CD4-positive, alpha-beta T cell treated with Interleukin-17A for 1 hour (primary cell): ENCODE data around the gene PDLIM5.
"Not testable (repeated sequence)": the region's sequence is repeated elsewhere in the genome, so short reads cannot be mapped to it uniquely, and the experiment has no call there.

Source experiments
- DNase-seq: peaks from one replicate; pipeline ENCODE4 v3.0.0-alpha.2; 2020

PDLIM5 gene

DNA sequence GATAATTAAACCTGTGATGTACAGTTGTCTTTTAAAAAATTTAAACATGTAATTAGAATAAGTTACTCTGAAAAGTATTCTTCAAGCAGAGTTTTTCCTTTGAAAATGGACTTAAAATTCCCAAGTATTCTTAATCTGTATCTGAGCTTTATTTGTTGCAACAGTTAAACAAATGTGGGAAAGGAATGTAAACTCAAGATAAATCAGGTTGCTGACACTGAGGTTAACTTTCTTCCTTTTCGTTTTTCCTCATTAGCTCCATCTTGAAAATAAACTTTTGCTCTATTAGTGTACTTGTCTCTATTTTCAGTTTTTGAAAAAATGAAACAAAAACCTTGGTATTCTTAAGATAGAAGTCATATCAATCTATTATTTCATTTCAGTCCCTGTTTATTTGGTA lies 161.5 kb downstream of the PDLIM5 start:
- no peak for DNase-seq

DNA sequence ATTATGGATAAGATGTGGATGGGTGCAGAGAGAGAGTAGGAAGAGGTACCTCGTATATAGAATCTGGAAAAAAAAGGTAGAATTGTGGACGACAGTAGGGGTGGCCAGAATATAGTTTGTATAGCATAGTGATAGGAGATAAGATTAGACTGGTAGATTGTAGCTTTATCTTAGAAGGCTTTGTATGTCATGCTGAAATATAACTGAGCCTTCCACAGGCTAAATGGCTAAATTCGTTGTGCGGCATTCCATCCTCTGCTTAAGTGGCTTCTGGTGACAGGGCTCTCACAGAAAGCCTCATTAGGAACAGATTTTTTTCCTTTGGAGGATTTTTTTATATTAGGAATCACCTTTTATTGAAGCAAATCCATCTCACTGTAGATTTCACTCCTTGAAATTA lies 163.7 kb downstream of the PDLIM5 start:
- no peak for DNase-seq

- DNase-seq, result peak; percentile 40
Measured at GRCh38 chr4:94621491-94622080, 169.8 kb downstream of the PDLIM5 start.

DNA sequence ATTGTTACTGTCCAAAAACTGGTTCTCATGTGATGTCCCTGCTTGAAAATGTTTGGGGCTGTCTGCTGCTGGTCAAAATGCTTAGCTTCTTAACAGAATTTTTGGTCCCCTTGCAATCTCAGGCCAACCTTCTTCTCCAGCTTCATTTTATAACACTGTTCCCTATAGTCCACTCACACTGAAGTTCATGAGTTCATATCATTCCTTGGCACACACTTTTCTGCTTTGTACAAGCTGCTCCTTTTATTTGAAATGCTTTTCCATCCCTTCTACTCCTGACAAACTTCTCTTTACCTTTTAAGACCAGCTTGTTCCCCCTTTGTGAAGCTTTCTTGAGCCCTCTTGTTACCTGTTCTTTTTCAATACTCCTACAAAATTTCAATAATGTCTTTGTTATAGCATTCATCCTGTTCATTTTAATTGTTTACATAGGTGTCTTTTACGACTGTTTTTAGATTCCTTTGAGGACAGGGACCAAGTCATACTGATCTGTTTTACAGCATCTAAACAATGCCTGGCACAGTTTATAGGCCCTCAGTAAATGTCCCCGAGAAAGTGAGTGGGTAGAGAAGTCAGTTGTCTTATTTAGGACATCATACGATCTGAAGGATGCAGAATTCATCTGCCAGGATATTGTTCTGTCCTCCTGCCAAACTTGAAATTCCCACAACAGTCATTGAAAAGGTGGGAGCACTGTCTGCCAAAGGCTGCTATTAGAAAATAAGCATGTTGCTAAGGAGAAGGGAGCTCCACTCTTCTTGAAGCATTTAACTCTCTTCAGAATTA lies 171.6 kb downstream of the PDLIM5 start:
- no peak for DNase-seq

DNA sequence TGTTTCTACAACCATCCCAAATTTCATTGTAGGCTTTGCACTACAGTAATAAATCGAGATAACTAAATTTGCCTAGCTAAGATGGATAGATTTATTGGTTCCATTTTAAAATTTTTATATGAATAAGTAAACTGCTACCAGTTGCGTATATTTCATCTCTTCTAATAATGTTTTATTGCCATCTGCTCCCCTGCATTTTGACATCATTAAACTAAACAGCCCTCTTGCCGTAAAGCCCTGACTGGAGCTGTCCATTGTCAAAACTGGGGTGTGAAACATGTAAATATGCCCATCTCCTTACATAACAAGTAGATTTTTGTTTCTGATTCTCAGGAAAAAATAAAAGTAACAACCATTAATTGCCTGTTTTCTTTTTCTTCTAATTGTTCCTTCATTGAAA lies 175.2 kb downstream of the PDLIM5 start:
- DNase-seq, result no peak

- DNase-seq, result not testable (repeated sequence)
Measured at GRCh38 chr4:94629058-94629457, 177.3 kb downstream of the PDLIM5 start.

DNA sequence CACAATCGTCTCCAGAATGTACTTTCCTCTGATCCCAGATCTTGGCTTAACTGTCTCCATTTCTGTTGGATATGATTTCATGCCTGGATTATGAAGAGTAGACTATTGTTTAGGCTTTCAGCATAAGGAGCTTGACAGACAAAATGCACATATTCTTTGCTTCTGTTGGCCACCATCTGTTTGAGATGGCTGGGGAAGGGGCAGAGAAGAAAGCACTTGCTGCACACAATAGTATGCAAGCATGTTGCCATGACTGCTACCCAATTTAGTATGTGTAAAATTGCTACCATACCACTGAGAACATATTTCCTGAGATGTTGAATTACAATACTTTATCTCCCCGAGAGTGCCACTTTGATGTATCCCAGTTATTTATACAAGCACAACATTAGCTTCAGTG lies 178.1 kb downstream of the PDLIM5 start:
- no peak for DNase-seq

- no peak for DNase-seq
Measured at GRCh38 chr4:94634271-94634670, 182.5 kb downstream of the PDLIM5 start.

- no peak for DNase-seq
Measured at GRCh38 chr4:94635177-94635576, 183.4 kb downstream of the PDLIM5 start.

DNA sequence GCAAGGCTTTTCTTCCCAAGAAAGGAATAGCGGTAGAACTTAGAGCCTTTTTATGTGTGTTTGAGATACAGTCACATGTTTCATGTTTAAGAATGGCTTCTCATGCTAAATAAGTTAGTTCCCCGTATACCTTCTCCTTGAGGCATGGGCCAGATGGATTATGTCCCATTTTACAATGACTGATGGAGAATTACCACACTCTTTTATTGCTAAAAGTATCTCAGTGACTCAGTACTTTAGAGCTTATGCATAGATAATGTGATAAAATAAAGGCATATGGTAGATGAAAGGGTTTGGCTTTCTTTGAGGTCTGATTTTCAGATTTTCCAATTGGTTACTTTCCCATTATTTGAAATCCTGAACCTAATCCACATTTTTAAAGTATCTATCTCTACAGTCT lies 184.3 kb downstream of the PDLIM5 start:
- no peak for DNase-seq

DNA sequence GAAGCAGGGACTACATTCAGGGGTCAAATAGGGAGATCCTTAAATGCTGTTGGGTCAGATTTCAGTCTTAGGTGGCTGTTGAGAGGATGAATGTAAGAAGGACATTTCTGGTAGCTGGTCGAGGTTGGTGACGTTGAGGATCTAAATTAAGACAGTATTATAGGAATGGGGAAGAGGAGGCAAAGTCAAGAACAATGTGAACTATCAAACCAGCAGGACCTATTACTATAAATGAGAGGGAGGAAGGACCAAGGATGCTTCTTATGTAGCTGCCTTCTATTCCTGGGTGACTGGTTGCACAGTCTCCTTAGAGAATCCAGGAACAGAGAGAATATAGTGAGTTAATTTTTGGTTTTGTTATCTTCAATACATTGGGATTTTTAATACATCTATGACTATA lies 187.6 kb downstream of the PDLIM5 start:
- no peak for DNase-seq

GRCh38 chr4:94640151-94640550 lies 188.4 kb downstream of the PDLIM5 start:
- no peak for DNase-seq

DNA sequence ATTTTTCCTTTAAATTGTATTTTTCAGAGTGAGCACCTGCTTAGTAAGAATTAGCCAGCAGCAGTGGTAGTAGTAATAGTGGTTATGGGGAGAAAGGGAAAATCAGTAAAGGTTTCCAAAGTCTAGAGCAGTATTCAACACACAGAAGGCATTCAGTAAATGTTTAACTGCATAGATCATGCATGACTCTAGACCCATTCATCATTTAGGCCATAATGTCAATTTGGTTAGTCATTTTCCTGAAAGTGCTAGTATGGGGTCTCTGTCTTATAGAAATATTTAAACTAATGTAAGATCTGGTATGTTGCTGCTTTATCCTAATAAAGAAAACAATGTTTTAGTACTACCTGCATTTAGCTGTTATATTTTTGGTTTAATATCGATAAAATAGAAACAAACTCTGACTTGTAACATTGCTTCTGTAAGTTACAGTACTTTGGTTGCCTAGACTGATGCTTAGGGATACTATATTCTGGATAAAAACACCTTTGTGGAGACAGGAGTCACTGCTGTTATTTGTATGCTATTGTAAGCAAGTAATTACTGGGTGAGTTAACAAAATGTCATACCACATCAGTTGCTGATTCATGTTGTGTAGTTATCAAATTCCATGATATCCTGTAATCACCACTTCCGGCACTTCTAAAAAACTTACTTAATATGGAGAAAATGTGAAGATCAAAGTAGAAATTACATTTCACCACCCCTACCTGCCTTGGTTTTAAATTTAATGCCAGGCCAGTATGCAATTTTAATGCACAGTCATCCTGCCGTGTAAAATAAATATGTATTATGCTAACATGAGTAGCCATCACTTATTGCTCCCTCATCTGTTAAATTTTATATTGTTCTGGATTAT lies 190.2 kb downstream of the PDLIM5 start:
- DNase-seq, result no peak

GRCh38 chr4:94642561-94642866 lies 190.8 kb downstream of the PDLIM5 start:
- DNase-seq, result no peak

DNA sequence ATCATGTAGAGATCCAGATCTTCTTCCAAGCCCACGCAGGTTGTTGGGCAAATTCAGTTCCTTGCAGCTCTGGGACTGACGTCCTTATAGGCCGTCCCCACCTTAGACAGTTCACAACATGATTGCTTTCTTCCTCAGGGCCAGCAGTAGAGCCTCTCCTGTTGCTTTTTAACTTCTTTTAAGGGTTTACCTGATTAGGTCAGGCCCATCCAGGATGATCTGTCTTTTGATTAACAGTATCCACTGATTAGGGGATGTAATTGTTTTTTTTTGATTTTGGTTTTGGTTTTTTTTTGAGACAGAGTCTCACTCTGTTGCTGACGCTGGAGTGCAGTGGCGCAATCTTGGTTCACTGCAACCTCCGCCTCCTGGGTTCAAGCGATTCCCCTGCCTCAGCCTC lies 197.0 kb downstream of the PDLIM5 start:
- no peak for DNase-seq

DNA sequence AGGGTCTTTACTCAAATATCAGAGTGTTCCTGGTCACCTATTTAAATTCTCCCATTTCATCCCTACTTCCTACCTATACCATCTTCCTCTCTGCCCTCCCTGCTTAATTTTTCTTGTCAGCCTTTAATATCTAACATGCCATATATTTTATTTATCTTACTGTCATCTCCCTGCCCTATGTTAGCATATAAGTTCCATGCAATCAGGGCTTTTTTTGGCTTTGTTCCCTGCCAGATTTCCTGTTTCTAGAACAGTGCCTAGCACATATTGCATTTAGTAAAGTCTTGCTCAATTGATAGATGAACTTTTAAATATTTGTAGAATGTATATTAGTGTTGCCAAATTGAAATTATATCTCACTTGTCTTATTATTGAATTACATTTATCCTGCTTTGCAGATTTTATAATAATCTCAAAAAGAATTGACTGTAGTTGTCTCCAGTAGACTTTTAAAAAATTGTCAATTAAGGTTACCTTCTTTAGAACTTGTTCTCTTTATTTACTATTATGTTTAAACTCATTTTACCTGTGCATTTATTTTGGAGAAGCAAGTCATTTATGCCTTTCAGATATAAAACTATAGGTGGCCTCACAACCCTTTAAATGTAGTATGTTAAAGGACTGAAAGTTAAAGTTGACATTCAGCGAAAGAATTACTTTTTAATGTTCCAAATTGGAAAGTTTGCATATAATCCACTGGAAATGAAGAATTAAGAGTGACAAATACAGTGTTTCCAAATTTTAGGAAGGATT lies 197.8 kb downstream of the PDLIM5 start:
- DNase-seq, result no peak

DNA sequence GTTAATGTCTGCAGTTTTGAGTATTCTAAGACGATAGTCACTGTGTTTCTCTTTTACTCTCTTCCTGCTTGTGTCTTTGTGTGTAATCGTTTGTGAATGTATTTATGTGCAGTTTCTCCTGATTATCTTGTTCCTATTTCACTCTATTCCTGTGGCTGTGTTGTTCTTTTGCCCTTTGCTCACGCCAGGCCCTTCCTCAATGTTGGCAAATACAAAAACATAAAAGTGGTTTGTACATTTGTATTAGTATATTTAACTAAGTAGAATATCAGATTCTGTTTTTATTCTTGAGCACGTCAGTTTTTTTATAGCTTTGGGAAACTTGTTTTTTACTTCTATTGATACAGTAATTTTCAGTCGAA lies 198.4 kb downstream of the PDLIM5 start:
- DNase-seq, result no peak

DNA sequence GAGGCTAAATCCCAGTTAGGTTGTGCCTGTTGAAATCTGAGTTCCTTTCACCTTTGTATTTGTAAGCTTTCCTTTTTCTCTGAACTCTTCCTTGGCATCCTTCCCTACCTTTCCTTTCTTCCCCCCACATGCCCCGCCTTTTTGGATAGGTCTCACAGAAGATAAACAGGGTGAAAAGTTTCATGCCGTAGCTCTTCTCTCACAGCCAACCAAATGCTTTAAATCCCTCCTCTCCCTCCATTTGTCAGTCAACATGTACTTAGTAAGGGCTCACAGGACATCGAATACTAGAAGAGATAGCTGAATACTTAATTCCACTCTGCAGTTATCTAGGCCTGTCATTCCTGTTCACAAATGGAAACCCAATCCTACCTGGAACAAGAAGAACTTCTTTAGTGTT lies 198.9 kb downstream of the PDLIM5 start:
- no peak for DNase-seq

GRCh38 chr4:94653095-94653649 lies 201.4 kb downstream of the PDLIM5 start:
- DNase-seq, result no peak

DNA sequence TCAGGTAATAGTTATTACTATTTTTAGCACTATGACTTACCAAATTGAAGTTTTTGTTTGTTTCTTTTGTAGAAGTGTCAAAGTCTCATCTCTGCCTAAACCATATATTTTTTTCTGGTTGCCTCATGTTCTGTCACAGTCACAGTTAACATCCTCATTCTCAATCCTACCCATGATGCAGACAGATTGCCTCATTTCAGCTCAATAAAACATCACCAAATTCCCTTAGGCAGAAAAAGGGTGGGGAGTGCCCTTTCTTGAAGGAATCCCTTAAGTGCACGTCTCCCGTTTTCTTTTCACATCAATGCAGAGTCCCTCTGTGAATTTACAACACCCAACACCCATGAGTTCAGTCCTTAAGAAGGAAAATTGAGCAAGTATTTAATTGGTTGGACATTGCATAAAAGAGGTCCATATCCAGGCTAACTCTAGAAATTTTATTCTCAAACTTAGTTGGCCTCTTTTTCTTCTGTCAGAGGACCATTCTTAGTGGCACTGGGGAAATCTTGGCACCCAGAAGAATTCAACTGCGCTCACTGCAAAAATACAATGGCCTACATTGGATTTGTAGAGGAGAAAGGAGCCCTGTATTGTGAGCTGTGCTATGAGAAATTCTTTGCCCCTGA lies 202.4 kb downstream of the PDLIM5 start:
- no peak for DNase-seq

GRCh38 chr4:94654714-94655113 lies 203.0 kb downstream of the PDLIM5 start:
- no peak for DNase-seq

- DNase-seq, result no peak
Measured at GRCh38 chr4:94660614-94661013, 208.9 kb downstream of the PDLIM5 start.

DNA sequence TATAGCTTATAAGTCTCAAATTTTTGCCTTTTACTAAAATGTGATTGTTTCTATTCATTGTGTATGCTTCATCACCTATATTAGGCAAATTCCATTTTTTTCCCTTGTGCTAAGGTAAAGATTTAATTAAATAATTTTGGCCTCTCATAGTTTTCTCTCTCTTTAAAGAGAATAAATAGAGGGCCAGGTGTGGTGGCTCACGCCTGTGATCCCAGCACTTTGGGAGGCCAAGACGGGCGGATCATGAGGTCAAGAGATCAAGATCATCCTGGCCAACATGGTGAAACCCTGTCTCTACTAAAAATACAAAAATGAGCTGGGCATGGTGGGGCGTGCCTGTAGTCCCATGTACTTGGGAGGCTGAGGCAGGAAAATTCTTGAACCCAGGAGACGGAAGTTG lies 213.3 kb downstream of the PDLIM5 start:
- DNase-seq, result not testable (repeated sequence)
